H9 (cell line): Measurements from ENCODE around the gene TPT1. TPM values are rescaled to one million over a fixed set of nuclear protein-coding genes. Genes with fewer than 3 reads are reported as not detected.

Experiments used
- DNase-seq: peaks from one replicate; pipeline ENCODE4 v3.0.0-alpha.2; 2017
- H2AFZ ChIP-seq: one replicate; pipeline ENCODE4 v1.6.1; 2013; ENCODE audit warnings: mild to moderate bottlenecking, low read length, control low read depth, moderate library complexity
- H2AK5ac ChIP-seq: 2 replicates; pipeline ENCODE4 v1.6.1; 2013; ENCODE audit warnings: low read length, control low read depth, mixed read lengths; ENCODE audit not compliant: insufficient read length
- H2BK120ac ChIP-seq: one replicate; pipeline ENCODE4 v1.6.1; 2013; ENCODE audit warnings: low read depth, mild to moderate bottlenecking, low read length, control low read depth, inconsistent platforms; ENCODE audit not compliant: poor library complexity, severe bottlenecking
- H2BK12ac ChIP-seq: 2 replicates; pipeline ENCODE4 v1.6.1; 2013; ENCODE audit warnings: low read length, control low read depth, mixed read lengths, low read depth; ENCODE audit not compliant: insufficient read length
- H2BK15ac ChIP-seq: 2 replicates; pipeline ENCODE4 v1.6.1; 2013; ENCODE audit warnings: low read depth, low read length, control low read depth
- H2BK20ac ChIP-seq: one replicate; pipeline ENCODE4 v1.6.1; 2013; ENCODE audit warnings: low read depth, mild to moderate bottlenecking, low read length, control low read depth, inconsistent platforms; ENCODE audit not compliant: poor library complexity, severe bottlenecking
- H2BK5ac ChIP-seq: 2 replicates; pipeline ENCODE4 v1.6.1; 2013; ENCODE audit warnings: low read length, control low read depth, mixed read lengths; ENCODE audit not compliant: insufficient read length
- H3K14ac ChIP-seq: 2 replicates; pipeline ENCODE4 v1.6.1; 2013; ENCODE audit warnings: low read length, control low read depth; ENCODE audit not compliant: insufficient read depth
- H3K18ac ChIP-seq: 2 replicates; pipeline ENCODE4 v1.6.1; 2013; ENCODE audit warnings: low read depth, mild to moderate bottlenecking, mixed read lengths, low read length, control low read depth; ENCODE audit not compliant: insufficient read length
- H3K23ac ChIP-seq: 2 replicates; pipeline ENCODE4 v1.6.1; 2013; ENCODE audit warnings: low read length, control low read depth, mixed read lengths, low read depth; ENCODE audit not compliant: insufficient read length
- H3K23me2 ChIP-seq: 2 replicates; pipeline ENCODE4 v1.6.1; 2013; ENCODE audit warnings: low read depth, mild to moderate bottlenecking, mixed read lengths, low read length, control low read depth; ENCODE audit not compliant: insufficient read length, poor library complexity, severe bottlenecking
- H3K27ac ChIP-seq: 2 replicates; pipeline ENCODE4 v1.5.1; 2013; ENCODE audit warnings: low read length, control low read depth, mixed read lengths, low read depth; ENCODE audit not compliant: insufficient read length
- H3K27me3 ChIP-seq: 2 replicates; pipeline ENCODE4 v1.6.1; 2013; ENCODE audit warnings: low read length, control low read depth, inconsistent platforms; ENCODE audit not compliant: insufficient read depth
- H3K4ac ChIP-seq: 2 replicates; pipeline ENCODE4 v1.6.1; 2013; ENCODE audit warnings: low read depth, mild to moderate bottlenecking, control low read depth, inconsistent platforms, low read length, moderate library complexity
- H3K4me1 ChIP-seq: 2 replicates; pipeline ENCODE4 v1.6.1; 2013; ENCODE audit warnings: low read length, control low read depth, inconsistent platforms; ENCODE audit not compliant: insufficient read depth
- H3K4me2 ChIP-seq: 2 replicates; pipeline ENCODE4 v1.6.1; 2013; ENCODE audit warnings: low read length, control low read depth, mixed read lengths; ENCODE audit not compliant: insufficient read length, insufficient read depth
- H3K56ac ChIP-seq: 2 replicates; pipeline ENCODE4 v1.6.1; 2013; ENCODE audit warnings: low read depth, mild to moderate bottlenecking, mixed read lengths, low read length, control low read depth; ENCODE audit not compliant: insufficient read length
- H3K79me1 ChIP-seq: 2 replicates; pipeline ENCODE4 v1.6.1; 2013; ENCODE audit warnings: low read depth, mild to moderate bottlenecking, moderate library complexity, low read length, control low read depth, inconsistent platforms; ENCODE audit not compliant: insufficient read depth, poor library complexity, severe bottlenecking
- H3K79me2 ChIP-seq: 2 replicates; pipeline ENCODE4 v1.6.1; 2013; ENCODE audit warnings: low read length, control low read depth, inconsistent platforms; ENCODE audit not compliant: insufficient read depth
- H3K9ac ChIP-seq: 2 replicates; pipeline ENCODE4 v1.6.1; 2013; ENCODE audit warnings: low read length, control low read depth, mixed read lengths; ENCODE audit not compliant: insufficient read length; ENCODE audit errors: extremely low read depth
- H3K9me3 ChIP-seq: one replicate; pipeline ENCODE4 v1.6.1; 2013; ENCODE audit warnings: low read depth, low read length, inconsistent platforms; ENCODE audit not compliant: control insufficient read depth
- H3T11ph ChIP-seq: one replicate; pipeline ENCODE4 v1.6.1; 2013; ENCODE audit warnings: mild to moderate bottlenecking, low read length, control low read depth, inconsistent platforms
- H4K20me1 ChIP-seq: one replicate; pipeline ENCODE4 v1.6.1; 2013; ENCODE audit not compliant: control insufficient read depth, insufficient read length, insufficient read depth
- H4K5ac ChIP-seq: 2 replicates; pipeline ENCODE4 v1.6.1; 2013; ENCODE audit warnings: low read depth, mild to moderate bottlenecking, mixed read lengths, low read length, control low read depth; ENCODE audit not compliant: insufficient read length
- H4K8ac ChIP-seq: replicated peaks from 2 replicates; pipeline ENCODE4 v1.6.1; 2013; ENCODE audit warnings: low read length, control low read depth, mixed read lengths, low read depth; ENCODE audit not compliant: insufficient read length
- H4K91ac ChIP-seq: 2 replicates; pipeline ENCODE4 v1.6.1; 2013; ENCODE audit warnings: low read depth, mild to moderate bottlenecking, moderate library complexity, mixed read lengths, low read length, control low read depth; ENCODE audit not compliant: insufficient read length
- H3K27ac Mint-ChIP-seq, 3 experiments: 2 replicates in 2 of 3; 3 replicates in 1 of 3; pipeline ENCODE4 v1.8.0; 2020 to 2021; ENCODE audit warnings: mixed read lengths in 3 of 3, mild to moderate bottlenecking in 1 of 3, moderate library complexity in 1 of 3
- H3K27me3 Mint-ChIP-seq: 2 replicates; pipeline ENCODE4 v1.8.0; 2021; ENCODE audit warnings: low read depth, mild to moderate bottlenecking, moderate library complexity, mixed read lengths
- H3K36me3 Mint-ChIP-seq, 3 experiments: 2 replicates in 2 of 3; 3 replicates in 1 of 3; pipeline ENCODE4 v1.8.0; 2020 to 2021; ENCODE audit warnings: low read depth in 3 of 3, mixed read lengths in 3 of 3; ENCODE audit not compliant: insufficient read depth in 1 of 3
- H3K4me1 Mint-ChIP-seq, 2 experiments: 2 replicates each; pipeline ENCODE4 v1.8.0; 2020; ENCODE audit warnings: mixed read lengths in 2 of 2
- H3K4me3 Mint-ChIP-seq, 2 experiments: 2 replicates in 1 of 2; 3 replicates in 1 of 2; pipeline ENCODE4 v1.8.0; 2020 to 2021; ENCODE audit warnings: mild to moderate bottlenecking in 2 of 2, mixed read lengths in 2 of 2, moderate library complexity in 1 of 2
- H3K9me3 Mint-ChIP-seq, 2 experiments: 2 replicates in 1 of 2; 3 replicates in 1 of 2; pipeline ENCODE4 v1.8.0; 2020; ENCODE audit warnings: mild to moderate bottlenecking in 2 of 2, mixed read lengths in 2 of 2, moderate library complexity in 1 of 2
- CTCF ChIP-seq: fragments of 200-600 bp; sonication (generic); conservative IDR thresholded peaks from 3 replicates; pipeline ENCODE4 v1.8.0; 2021; ENCODE audit warnings: antibody characterized with exemption, mild to moderate bottlenecking
- WGBS: extraction: QIAGEN DNeasy Blood & Tissue Kit; methylation state at CpG from one replicate; pipeline ENCODE4 v1.1.7; 2013; ENCODE audit warnings: missing lambda C conversion rate, low lambda C conversion rate, mixed read lengths; ENCODE audit not compliant: insufficient read length; ENCODE audit errors: extremely low coverage; 5-methylcytosine and 5-hydroxymethylcytosine counted together
- total RNA-seq: library from RNA; stranded (reverse); gene quantifications from 2 replicates; pipeline ENCODE4 v1.2.1, GENCODE V29; 2021

The TPT1 gene
- total RNA-seq, 1 experiment from 2014 or later: 2,205 TPM

- Histone ChIP-seq H3K4me1 (no peaks in the 10 kb centered on the region), H3K9ac (no peak overlapping the region), H3K18ac (no peak overlapping the region), H3K27ac (no peak overlapping the region), H2BK12ac (no peak overlapping the region), H3K27me3 (no peaks in the 10 kb centered on the region), H2BK15ac (no peak overlapping the region), H4K91ac (no peak overlapping the region), H3K79me2 (no peaks in the 10 kb centered on the region), H3K9me3 (no peaks in the 10 kb centered on the region), H3K4ac (no peak overlapping the region), H2BK5ac (no peak overlapping the region), H3K4me2 (no peak overlapping the region), H2BK120ac (no peak overlapping the region), H2BK20ac (no peak overlapping the region), H3K56ac (no peak overlapping the region), H4K20me1 (no peaks in the 10 kb centered on the region), H4K5ac (no peak overlapping the region), H3K14ac (no peak overlapping the region), H3K23ac (no peak overlapping the region), H2AK5ac (no peak overlapping the region), H3T11ph (no peak overlapping the region), H3K79me1 (no peaks in the 10 kb centered on the region), H4K8ac (no peak overlapping the region), H3K23me2 (no peaks in the 10 kb centered on the region), H2AFZ (no peak overlapping the region)
- TF ChIP-seq CTCF: no peak
- Mint-ChIP-seq H3K27me3 (no peaks in the 10 kb centered on the region), H3K36me3 (peaks cover 10 to 32% (median 24%) of the 10 kb centered on the region in 3 experiments; a peak in 6 of 7 replicates), H3K9me3 (no peaks in the 10 kb centered on the region), H3K4me1 (no peaks in the 10 kb centered on the region), H3K4me3 (no peak overlapping the region), H3K27ac (no peak overlapping the region)
- no CpG with 5 or more reads among the region's 5 CpGs for WGBS
- no peak for DNase-seq
These were observed 45.0 kb upstream of the TPT1 start for GRCh38 chr13:45385907-45386553.
